ENCODE results near the gene INSL6.
"Not testable (repeated sequence)": the region's sequence is repeated elsewhere in the genome, so short reads cannot be mapped to it uniquely, and the experiment has no call there.

DNA sequence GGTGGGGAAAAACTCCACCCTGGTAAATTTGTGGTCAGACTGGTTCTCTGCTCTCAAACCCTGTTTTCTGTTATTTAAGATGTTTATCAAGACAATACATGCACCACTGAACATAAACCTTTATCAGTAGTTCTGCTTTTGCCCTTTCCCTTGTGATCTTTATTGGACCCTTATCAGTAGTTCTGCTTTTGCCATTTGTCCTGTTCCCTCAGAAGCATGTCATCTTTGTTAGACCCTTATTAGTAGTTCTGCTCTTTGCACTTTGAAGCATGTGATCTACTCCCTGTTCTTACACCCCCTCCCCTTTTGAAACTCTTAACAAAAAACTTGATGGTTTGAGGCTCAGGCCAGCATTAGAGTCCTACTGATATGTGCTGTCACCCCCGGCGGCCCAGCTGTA lies 4.8 kb downstream of the INSL6 start:
- not testable (repeated sequence) for TF ChIP-seq CHD4 (IDR thresholded peaks at IDR 0.05); SMAD1 (IDR thresholded peaks at IDR 0.05; ENCODE audit: low read depth, partially characterized antibody); TAF1 (IDR thresholded peaks at IDR 0.05; ENCODE audit: borderline replicate concordance, low read depth, low read length); PAX8 (IDR thresholded peaks at IDR 0.05)
- TF ChIP-seq, protein P1, sequence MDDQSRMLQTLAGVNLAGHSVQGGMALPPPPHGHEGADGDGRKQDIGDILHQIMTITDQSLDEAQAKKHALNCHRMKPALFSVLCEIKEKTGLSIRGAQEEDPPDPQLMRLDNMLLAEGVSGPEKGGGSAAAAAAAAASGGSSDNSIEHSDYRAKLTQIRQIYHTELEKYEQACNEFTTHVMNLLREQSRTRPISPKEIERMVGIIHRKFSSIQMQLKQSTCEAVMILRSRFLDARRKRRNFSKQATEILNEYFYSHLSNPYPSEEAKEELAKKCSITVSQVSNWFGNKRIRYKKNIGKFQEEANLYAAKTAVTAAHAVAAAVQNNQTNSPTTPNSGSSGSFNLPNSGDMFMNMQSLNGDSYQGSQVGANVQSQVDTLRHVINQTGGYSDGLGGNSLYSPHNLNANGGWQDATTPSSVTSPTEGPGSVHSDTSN (IDR thresholded peaks at IDR 0.05; ENCODE audit: insufficient replicate concordance, low read depth, low read length) = not testable (repeated sequence)

Measured in GM12878 (cell line).